HCT116 (cell line): Measurements from ENCODE around the gene LRRC4B.

ENCODE experiments used
- CEBPB ChIP-seq: IDR thresholded peaks from 2 replicates; pipeline ENCODE4 v1.6.1; 2012; ENCODE audit warnings: low read depth
- ELF1 ChIP-seq: IDR thresholded peaks from 2 replicates; pipeline ENCODE4 v1.6.1; 2012; ENCODE audit warnings: low read depth, borderline replicate concordance
- EZH2 ChIP-seq: fragments of 200-600 bp; sonication (generic); IDR thresholded peaks from 2 replicates; pipeline ENCODE4 v1.6.1; 2017; ENCODE audit warnings: antibody characterized with exemption, mixed run types
- EZH2phosphoT487 ChIP-seq: fragments of 200-600 bp; IDR thresholded peaks from 2 replicates; pipeline ENCODE4 v1.6.1; 2018; ENCODE audit warnings: antibody characterized with exemption, borderline replicate concordance
- FOSL1 ChIP-seq: IDR thresholded peaks from 2 replicates; pipeline ENCODE4 v1.6.1; 2012; ENCODE audit warnings: low read depth
- POLR2A ChIP-seq: IDR thresholded peaks from 2 replicates; pipeline ENCODE4 v1.7.0; 2011; ENCODE audit warnings: borderline replicate concordance; ENCODE audit not compliant: insufficient read depth, insufficient read length; ENCODE audit errors: extremely low read depth
- RAD21 ChIP-seq: IDR thresholded peaks from 2 replicates; pipeline ENCODE4 v1.6.1; 2012; ENCODE audit warnings: low read depth, mild to moderate bottlenecking
- REST ChIP-seq: IDR thresholded peaks from 2 replicates; pipeline ENCODE4 v1.6.1; 2012; ENCODE audit warnings: low read depth
- SP1 ChIP-seq: IDR thresholded peaks from 2 replicates; pipeline ENCODE4 v1.6.1; 2012; ENCODE audit warnings: low read depth
- SRF ChIP-seq: IDR thresholded peaks from 2 replicates; pipeline ENCODE4 v1.6.1; 2012; ENCODE audit warnings: low read depth
- YY1 ChIP-seq: IDR thresholded peaks from 2 replicates; pipeline ENCODE4 v1.6.1; 2011; ENCODE audit warnings: low read length, low read depth, moderate library complexity, mild to moderate bottlenecking; ENCODE audit not compliant: insufficient replicate concordance; ENCODE audit errors: extremely low read depth
- TF ChIP-seq, protein P1 (sequence below), 3 experiments: fragments of 200-600 bp in 1 of 3; sonication (generic) in 1 of 3; IDR thresholded peaks in 2 of 3; conservative IDR thresholded peaks in 1 of 3; 2 replicates each; pipeline ENCODE4 v1.5.1; 2012 to 2017; ENCODE audit warnings: low read depth in 2 of 3, low read length in 2 of 3, antibody characterized with exemption in 1 of 3, borderline replicate concordance in 1 of 3, control low read depth in 1 of 3, mild to moderate bottlenecking in 1 of 3, mixed read lengths in 1 of 3, mixed run types in 1 of 3, moderate library complexity in 1 of 3; ENCODE audit not compliant: insufficient read depth in 1 of 3

DNA sequence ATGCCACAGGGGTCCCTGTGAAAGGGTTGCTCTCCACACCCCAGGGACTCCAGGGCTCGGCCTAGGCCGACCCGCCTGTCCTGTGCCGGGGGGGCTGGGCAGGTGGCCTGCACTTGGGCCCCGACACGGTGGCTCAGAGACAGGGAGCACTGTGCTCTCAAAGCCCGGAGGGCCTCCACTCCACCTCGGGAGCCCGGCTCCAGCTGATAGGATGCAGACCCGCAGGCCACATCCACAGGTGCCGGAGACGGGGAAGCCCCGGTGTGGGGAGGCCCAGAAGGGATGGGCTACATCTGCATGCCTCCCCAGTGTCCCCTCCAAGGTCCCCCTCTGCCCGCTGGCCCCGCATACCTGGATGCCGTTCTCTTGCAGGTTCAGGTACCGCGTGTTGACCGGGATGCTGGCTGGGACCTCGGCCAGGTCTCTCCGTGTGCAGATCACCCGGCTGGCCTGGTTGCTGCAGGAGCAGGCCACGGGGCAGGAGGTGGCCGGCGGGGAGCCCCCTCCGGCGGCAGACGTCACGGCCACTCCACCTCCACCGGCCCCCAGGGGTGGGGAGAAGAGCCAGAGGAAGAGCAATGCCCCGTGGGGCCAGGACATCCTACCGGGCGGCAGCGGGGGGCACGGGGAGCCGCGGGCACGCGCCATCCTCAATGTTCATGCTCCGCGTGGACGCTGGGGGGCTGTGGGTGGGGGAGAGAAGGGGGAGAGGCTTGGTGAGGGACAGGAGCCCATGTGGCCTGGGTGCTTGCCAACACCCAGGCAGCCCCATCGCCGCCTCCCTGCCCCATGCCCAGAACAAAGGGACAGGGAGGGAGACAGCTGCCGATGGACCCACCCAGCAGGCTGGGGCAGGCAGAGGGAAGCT, 19.8 kb downstream of the LRRC4B start:
- TF ChIP-seq, protein P1, sequence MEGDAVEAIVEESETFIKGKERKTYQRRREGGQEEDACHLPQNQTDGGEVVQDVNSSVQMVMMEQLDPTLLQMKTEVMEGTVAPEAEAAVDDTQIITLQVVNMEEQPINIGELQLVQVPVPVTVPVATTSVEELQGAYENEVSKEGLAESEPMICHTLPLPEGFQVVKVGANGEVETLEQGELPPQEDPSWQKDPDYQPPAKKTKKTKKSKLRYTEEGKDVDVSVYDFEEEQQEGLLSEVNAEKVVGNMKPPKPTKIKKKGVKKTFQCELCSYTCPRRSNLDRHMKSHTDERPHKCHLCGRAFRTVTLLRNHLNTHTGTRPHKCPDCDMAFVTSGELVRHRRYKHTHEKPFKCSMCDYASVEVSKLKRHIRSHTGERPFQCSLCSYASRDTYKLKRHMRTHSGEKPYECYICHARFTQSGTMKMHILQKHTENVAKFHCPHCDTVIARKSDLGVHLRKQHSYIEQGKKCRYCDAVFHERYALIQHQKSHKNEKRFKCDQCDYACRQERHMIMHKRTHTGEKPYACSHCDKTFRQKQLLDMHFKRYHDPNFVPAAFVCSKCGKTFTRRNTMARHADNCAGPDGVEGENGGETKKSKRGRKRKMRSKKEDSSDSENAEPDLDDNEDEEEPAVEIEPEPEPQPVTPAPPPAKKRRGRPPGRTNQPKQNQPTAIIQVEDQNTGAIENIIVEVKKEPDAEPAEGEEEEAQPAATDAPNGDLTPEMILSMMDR (IDR thresholded peaks at IDR 0.05 in 2 of 3, conservative IDR thresholded peaks at IDR 0.05 in 1 of 3; ENCODE audit: borderline replicate concordance in 1 of 3, insufficient read depth in 1 of 3, low read depth in 2 of 3, low read length in 2 of 3) = no peak
- TF ChIP-seq SRF (no peak), EZH2 (no peak), YY1 (no peak), ELF1 (no peak), POLR2A (no peak), SP1 (no peak), EZH2phosphoT487 (no peak), RAD21 (no peak), CEBPB (no peak), REST (no peak), FOSL1 (no peak)
